Measurements from ENCODE around the gene TLK1. TPM values are rescaled to one million over a fixed set of nuclear protein-coding genes. Genes with fewer than 3 reads are reported as not detected.

TLK1 gene
- total and polyA plus RNA-seq, 9 of the 15 experiments (the other 6 are each of a cell fraction or from before 2014, with no cell fraction given): 20.2 to 101 (median 40.5) TPM

DNA sequence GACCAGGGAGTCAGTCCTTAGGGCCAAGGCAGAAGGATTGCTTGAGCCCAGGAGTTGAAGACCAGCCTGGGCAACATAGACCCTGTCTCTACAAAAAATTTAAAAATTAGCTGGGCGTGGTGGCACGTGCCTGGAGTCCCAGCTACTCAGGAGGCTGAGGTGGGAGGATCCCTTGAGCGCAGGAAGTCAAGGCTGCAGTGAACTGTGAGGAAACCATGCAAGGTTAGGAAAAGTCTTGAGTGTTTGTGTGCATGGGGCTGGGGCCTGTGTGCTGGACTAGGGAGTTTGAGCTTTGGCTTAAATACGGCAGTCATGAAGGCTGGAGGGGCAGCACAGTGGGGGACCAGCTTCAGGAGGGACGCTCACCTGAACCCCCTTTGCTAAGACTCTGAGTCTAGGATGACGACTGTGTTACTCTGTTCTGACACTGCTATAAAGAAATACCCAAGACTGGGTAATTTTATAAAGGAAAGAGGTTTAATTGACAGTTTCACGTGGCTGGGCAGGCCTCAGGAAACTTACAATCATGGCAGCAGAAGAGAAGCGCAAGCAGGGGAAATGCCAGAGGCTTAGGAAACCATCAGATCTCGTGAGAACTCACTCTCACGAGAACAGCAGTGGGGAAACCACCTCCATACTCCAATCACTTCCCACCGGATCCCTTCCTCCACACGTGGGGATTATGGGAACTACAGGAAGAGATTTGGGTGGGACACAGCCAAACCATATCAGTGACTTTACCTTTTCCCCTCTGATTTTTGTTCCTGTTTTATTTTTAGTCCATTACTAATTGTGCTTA is 192.3 kb downstream of the TLK1 start (continued):
- TF ChIP-seq, protein P1, sequence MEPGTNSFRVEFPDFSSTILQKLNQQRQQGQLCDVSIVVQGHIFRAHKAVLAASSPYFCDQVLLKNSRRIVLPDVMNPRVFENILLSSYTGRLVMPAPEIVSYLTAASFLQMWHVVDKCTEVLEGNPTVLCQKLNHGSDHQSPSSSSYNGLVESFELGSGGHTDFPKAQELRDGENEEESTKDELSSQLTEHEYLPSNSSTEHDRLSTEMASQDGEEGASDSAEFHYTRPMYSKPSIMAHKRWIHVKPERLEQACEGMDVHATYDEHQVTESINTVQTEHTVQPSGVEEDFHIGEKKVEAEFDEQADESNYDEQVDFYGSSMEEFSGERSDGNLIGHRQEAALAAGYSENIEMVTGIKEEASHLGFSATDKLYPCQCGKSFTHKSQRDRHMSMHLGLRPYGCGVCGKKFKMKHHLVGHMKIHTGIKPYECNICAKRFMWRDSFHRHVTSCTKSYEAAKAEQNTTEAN (CRISPR knock-in tag; IDR thresholded peaks at IDR 0.05): no peak
- TF ChIP-seq STAG1 (CRISPR knock-in tag; IDR thresholded peaks at IDR 0.05; ENCODE audit: borderline replicate concordance) (no peak), ZBTB49 (CRISPR knock-in tag; IDR thresholded peaks at IDR 0.05; ENCODE audit: borderline replicate concordance) (no peak), KDM1A (IDR thresholded peaks at IDR 0.05) (no peak), FIP1L1 (IDR thresholded peaks at IDR 0.05; ENCODE audit: low read depth, low read length, poor library complexity, severe bottlenecking) (no peak), ERF (CRISPR knock-in tag; IDR thresholded peaks at IDR 0.05) (no peak), HOMEZ (CRISPR knock-in tag; IDR thresholded peaks at IDR 0.05) (no peak), POLR2B (IDR thresholded peaks at IDR 0.05; ENCODE audit: low read depth, partially characterized antibody) (peak; percentile 80), PATZ1 (CRISPR knock-in tag; IDR thresholded peaks at IDR 0.05; ENCODE audit: borderline replicate concordance) (no peak), ASH1L (IDR thresholded peaks at IDR 0.05; ENCODE audit: borderline replicate concordance, low read depth, partially characterized antibody) (no peak), CHD2 (IDR thresholded peaks at IDR 0.05; ENCODE audit: low read depth, low read length) (peak; percentile 76), THRAP3 (IDR thresholded peaks at IDR 0.05; ENCODE audit: borderline replicate concordance) (0 out of 2 replicates have a peak, but pooled peaks have one; percentile 16), SMARCA4 (IDR thresholded peaks at IDR 0.05) (no peak), SIRT6 (IDR thresholded peaks at IDR 0.05; ENCODE audit: low read depth, low read length) (peak; percentile 69), CHCHD3 (CRISPR knock-in tag; IDR thresholded peaks at IDR 0.05) (no peak)
- TF ChIP-seq, protein P2, sequence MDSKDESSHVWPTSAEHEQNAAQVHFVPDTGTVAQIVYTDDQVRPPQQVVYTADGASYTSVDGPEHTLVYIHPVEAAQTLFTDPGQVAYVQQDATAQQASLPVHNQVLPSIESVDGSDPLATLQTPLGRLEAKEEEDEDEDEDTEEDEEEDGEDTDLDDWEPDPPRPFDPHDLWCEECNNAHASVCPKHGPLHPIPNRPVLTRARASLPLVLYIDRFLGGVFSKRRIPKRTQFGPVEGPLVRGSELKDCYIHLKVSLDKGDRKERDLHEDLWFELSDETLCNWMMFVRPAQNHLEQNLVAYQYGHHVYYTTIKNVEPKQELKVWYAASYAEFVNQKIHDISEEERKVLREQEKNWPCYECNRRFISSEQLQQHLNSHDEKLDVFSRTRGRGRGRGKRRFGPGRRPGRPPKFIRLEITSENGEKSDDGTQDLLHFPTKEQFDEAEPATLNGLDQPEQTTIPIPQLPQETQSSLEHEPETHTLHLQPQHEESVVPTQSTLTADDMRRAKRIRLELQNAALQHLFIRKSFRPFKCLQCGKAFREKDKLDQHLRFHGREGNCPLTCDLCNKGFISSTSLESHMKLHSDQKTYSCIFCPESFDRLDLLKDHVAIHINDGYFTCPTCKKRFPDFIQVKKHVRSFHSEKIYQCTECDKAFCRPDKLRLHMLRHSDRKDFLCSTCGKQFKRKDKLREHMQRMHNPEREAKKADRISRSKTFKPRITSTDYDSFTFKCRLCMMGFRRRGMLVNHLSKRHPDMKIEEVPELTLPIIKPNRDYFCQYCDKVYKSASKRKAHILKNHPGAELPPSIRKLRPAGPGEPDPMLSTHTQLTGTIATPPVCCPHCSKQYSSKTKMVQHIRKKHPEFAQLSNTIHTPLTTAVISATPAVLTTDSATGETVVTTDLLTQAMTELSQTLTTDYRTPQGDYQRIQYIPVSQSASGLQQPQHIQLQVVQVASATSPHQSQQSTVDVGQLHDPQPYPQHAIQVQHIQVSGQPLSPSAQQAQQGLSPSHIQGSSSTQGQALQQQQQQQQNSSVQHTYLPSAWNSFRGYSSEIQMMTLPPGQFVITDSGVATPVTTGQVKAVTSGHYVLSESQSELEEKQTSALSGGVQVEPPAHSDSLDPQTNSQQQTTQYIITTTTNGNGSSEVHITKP (IDR thresholded peaks at IDR 0.05; ENCODE audit: partially characterized antibody): no peak

Measured in K562 (cell line).